DMS53 treated with DMSO at 0.1 percent for 48 hours (cell line): ENCODE data around the gene ATXN2.

Experiments
- DNase-seq: peaks from one replicate; lab custom pipeline; 2025; ENCODE audit not compliant: unreplicated experiment; lab: John Stamatoyannopoulos, UW

Gene ATXN2

GRCh38 chr12:111418594-111418880 is 180.6 kb downstream of the ATXN2 start:
- no peak for DNase-seq

DNA sequence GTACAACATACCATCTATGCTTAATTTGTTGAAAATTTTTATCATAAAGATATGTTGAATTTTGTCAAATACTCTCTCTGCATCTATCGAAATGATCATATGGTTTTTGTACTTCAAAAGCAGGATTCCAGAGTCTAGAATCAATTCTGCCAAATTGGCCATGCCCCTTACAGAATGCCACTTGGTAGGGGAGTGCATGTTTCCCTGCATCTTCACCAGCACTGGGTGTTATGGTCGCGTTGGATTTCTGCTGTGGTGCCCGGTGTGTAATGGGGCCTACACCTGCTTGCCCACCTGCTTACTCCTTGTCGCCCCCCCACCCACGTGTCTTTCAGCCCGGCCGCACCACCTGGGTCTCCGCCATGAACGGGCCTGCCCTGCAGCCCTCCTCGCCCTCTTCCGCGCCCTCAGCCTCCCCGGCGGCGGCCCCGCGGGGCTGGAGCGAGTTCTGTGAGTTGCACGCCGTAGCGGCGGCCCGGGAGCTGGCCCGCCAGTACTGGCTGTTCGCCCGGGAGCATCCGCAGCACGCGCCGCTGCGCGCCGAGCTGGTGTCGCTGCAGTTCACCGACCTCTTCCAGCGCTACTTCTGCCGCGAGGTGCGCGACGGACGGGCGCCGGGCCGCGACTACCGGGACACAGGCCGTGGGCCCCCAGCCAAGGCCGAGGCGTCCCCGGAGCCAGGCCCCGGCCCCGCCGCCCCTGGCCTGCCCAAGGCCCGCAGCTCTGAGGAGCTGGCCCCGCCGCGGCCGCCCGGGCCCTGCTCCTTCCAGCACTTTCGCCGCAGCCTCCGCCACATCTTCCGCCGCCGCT is 181.1 kb downstream of the ATXN2 start:
- DNase-seq: no peak

- DNase-seq: no peak
These were observed 181.8 kb downstream of the ATXN2 start for GRCh38 chr12:111417290-111417689.

- DNase-seq: no peak
These were observed 184.3 kb downstream of the ATXN2 start for GRCh38 chr12:111414711-111415252.

DNA sequence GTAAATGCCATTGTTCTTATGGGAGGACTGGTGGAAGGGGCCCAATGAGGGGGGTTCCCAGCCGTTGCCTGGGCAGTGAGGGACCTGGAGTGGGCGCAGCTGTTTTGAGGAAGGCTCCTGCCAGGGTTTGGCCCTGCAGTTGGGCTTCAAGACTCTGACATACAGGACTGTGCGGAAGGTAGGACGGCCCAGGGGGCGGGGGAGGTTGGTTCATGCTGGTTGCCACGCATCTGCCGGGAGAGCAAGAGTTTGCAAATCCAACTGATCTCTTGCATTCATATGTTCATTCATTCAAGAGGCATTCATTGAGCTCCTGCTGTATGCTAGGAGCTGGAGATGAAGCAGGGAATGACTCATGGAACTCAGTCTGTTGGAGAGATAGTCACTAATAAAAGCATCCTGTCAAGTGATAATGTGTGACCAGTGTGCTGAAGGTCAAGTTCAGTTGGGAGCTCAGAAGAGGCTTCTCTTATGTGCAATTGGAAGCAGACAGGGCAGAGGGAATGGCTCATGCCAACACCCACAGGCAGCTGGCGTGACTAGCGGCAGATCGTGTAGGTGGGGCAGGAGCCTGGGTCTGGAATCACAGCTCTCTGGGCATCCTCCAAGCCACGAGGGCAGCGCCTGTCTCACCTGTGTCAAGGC is 185.6 kb downstream of the ATXN2 start:
- no peak for DNase-seq

GRCh38 chr12:111412830-111413441 is 186.2 kb downstream of the ATXN2 start:
- DNase-seq: no peak

GRCh38 chr12:111412007-111412829 is 186.9 kb downstream of the ATXN2 start:
- no peak for DNase-seq

- DNase-seq: no peak
These were observed 187.8 kb downstream of the ATXN2 start for GRCh38 chr12:111411185-111411764.

DNA sequence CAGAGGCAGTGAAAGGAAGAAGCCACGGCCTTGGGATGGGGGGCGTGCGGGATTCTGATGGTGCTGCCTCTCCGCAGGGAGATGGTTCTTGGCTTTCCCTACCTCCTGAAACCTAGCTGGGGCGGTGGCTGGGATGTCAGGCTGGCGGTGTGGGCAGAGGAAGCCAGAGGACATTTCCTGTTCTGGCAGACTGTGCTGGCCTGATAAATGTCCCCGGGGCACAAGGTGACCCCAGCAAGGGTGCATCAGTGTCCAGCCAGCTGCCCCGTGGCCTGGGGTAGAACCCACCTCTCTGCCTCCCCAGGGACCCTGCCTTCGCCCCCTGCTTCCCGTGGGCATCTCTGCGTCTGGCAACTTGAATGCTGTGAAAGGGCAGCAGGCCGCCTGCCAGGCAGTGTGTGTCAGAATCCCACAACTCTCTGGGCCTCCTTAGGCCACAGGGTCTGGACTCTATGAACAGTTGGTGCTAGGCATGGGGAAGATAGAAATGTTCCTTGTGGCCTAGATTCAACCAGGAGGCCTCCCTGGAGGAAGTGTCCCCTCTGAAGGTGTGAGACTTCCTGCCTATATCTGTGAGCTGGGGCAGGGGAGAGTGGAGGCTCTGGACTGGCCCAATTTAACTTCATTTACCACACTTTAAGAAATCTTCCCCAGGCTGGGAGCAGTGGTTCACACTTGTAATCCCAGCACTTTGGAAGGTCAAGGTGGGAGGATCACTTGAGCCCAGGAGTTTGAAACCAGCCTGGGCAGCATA is 188.5 kb downstream of the ATXN2 start:
- DNase-seq: no peak

- DNase-seq: no peak
These were observed 189.2 kb downstream of the ATXN2 start for GRCh38 chr12:111409780-111410430.

- no peak for DNase-seq
These were observed 189.7 kb downstream of the ATXN2 start for GRCh38 chr12:111409403-111409779.

DNA sequence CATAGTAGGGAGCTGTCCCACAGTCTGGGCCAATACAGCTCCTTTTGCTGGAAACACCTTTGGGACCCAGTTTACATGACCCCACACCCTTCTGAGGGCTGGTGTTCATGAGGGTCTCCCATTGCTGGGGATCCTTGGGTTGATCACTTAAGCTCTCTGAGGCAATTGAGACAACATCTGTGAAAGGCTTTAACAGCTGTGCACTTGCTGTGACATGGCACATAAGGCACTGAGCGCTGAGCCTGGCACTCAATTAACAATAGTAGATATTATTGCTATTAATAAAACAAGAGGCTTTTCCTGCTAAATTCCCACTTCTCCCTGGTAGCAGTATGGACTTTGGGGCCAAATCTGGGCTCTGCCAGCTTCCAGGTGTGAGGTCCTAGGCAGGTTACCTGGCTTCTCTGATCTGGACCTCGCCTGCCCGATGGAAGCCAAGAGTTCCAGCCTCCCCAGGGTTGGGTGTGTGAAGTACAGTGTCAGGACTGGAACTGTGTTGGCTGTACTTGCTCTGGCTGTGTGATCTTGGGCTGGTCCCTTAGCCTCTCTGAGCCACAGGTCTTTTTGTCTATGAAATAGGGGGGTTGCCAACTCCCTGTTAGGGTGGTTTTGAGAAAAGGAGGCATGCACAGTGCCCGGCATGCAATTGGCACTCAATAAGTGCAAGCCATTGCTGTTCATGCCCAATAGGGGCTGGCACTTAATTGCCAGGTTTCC is 190.3 kb downstream of the ATXN2 start:
- no peak for DNase-seq

DNA sequence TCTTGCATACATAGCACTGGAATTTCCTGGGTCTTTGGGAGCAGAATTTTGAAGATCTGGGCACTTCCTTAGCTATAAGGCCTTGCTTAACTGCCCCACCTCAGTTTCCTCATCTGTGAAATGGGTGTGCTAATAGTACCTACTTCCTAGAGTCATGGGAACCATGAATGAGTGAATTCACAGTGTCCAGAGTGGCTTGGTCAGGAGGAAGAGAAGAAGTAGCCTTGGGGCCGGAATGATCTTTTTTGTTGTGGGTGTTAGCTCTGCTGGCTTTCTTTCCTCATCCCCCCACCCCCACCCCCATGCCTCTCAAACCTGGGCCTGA is 191.0 kb downstream of the ATXN2 start:
- DNase-seq: no peak

DNA sequence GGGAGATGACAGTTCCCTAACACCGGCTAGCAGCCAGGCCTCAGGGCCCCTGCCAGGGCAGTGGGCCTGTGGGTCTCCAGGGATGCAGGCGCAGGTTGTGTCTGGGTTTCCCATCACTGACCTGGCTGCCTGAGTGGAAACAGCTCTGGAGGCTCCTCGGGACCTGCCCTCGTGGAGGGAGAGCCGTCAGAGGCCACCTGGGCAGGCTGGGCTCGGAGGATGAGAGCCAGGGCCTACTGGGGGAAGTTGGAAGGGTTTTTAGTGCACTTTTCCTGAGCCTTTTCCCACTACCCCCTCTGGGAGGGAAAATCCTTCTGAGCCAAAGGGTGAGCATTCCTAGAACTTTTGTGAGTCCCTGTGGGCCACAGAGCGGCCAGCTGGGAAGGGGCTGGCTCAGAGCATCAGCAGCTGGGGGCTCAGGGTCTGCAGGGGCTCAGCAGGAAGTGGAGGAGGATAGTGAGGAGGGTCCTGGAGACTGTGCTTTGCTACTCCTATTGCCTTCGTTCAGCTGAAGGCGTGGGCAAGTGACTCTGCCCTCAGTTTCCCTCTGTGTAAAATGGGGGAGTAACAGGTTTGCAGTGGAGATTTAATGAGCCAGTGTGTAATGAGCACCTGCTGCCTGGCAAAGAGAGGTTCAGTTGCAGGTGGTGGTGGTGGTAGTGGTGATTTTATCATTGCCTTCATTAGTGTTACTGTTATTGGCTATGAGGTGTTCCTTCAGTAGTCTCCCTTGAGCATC is 191.6 kb downstream of the ATXN2 start:
- no peak for DNase-seq

DNA sequence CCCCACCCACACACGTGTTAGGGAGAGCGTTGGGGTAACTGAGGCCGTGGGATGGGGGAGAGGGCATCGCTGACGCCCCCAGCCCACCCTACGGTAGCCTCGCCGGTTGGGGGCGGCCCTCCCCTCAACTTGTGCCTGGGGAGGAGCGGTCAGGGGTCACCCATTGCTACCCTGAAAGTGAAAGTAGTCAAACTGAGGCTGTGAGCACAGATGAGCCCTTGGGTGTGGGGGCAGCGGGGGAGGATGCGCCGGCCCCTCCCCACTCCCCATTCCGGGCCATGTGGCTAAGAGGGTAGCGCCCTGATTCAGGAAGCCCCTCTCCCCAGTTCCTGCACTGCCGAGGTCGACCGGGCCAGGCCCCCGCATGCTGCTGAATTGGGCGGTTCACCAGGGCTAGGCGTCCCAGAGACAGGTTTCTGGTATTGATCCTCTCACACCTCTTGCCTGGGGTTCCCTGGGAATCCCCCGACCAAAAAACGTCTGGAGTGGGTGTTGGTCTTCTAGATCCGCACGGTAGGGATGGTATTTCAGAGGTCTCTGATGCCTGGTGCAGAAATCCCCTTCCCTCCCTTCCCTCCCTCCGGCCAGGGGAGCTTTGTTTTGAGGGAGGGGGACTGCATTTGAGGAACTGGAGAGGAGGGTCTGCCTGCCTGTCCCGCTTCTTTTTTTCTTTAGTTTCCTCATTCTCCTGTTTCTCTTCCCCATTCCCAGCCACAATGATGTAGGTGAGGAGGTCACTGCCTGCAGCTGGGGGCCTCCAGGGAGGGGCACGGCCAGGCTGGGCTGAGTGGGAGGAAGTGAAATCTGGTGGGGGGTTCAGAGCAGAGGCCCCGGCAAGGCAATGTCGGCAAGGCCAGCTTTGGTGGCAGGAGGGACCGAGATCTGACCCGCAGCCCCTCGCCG is 192.4 kb downstream of the ATXN2 start:
- no peak for DNase-seq

- peak; percentile 64 for DNase-seq
These were observed 193.1 kb downstream of the ATXN2 start, which contains the start of gene SH2B3 for GRCh38 chr12:111405859-111406473. TSS of gene SH2B3 (plus strand) at chr12:111405923. CDS start at chr12:111418146, 12,223 bp downstream.
